ENCODE measurements around the gene RASSF1. TPM values are rescaled to one million over a fixed set of nuclear protein-coding genes. Genes with fewer than 3 reads are reported as not detected.

Gene RASSF1
- total RNA-seq, 2 experiments from 2014 or later: 30.8 to 50.7 TPM

- DNase-seq (no peak), ATAC-seq (peak; percentile 26)
- no peaks in the 10 kb centered on the region for H3K36me3 Mint-ChIP-seq (ENCODE audit: low read depth)
- ChIA-PET POLR2A (no interaction called here), CTCF (no interaction called here)
- no peak overlapping the region for H3K27ac Mint-ChIP-seq
- no peaks in the 10 kb centered on the region for H3K9me3 Mint-ChIP-seq (ENCODE audit: low read depth)
- H3K4me3 Mint-ChIP-seq: no peak overlapping the region
- H3K4me1 Mint-ChIP-seq: peaks cover 8% of the 10 kb centered on the region
- intact Hi-C loops (cut with DNase I, micrococcal nuclease): no loop called here
- no peaks in the 10 kb centered on the region for H3K27me3 Mint-ChIP-seq
These were observed 34.8 kb upstream of the RASSF1 start for GRCh38 chr3:50375258-50375931.

- ChIA-PET POLR2A (no interaction called here), CTCF (no interaction called here)
- Mint-ChIP-seq H3K4me3 (no peak overlapping the region), H3K4me1 (peaks cover 8% of the 10 kb centered on the region), H3K27ac (no peak overlapping the region), H3K9me3 (ENCODE audit: low read depth) (no peaks in the 10 kb centered on the region), H3K36me3 (ENCODE audit: low read depth) (no peaks in the 10 kb centered on the region), H3K27me3 (no peaks in the 10 kb centered on the region)
- no peak for ATAC-seq
- no peak for DNase-seq
- intact Hi-C loops (cut with DNase I, micrococcal nuclease): no loop called here
These were observed 34.0 kb upstream of the RASSF1 start for GRCh38 chr3:50374363-50375257.

- CTCF ChIA-PET: no interaction called here
- DNase-seq (no peak), ATAC-seq (no peak)
- Mint-ChIP-seq H3K27ac (no peak overlapping the region), H3K4me1 (peaks cover 8% of the 10 kb centered on the region), H3K36me3 (ENCODE audit: low read depth) (no peaks in the 10 kb centered on the region), H3K4me3 (no peak overlapping the region), H3K27me3 (no peaks in the 10 kb centered on the region), H3K9me3 (ENCODE audit: low read depth) (no peaks in the 10 kb centered on the region)
- POLR2A ChIA-PET: no interaction called here
- intact Hi-C loops (cut with DNase I, micrococcal nuclease): no loop called here
These were observed 32.8 kb upstream of the RASSF1 start for GRCh38 chr3:50373146-50374051.

GRCh38 chr3:50372349-50372748, 31.7 kb upstream of the RASSF1 start:
- Mint-ChIP-seq H3K27ac (no peak overlapping the region), H3K36me3 (ENCODE audit: low read depth) (no peaks in the 10 kb centered on the region), H3K9me3 (ENCODE audit: low read depth) (no peaks in the 10 kb centered on the region), H3K27me3 (no peaks in the 10 kb centered on the region), H3K4me3 (no peak overlapping the region), H3K4me1 (peaks cover 8% of the 10 kb centered on the region)
- no peak for DNase-seq
- POLR2A ChIA-PET: no interaction called here
- ATAC-seq: peak; percentile 14
- CTCF ChIA-PET: no interaction called here
- intact Hi-C loops (cut with DNase I, micrococcal nuclease): no loop called here

GRCh38 chr3:50371133-50371685, 30.6 kb upstream of the RASSF1 start:
- Mint-ChIP-seq H3K4me3 (no peak overlapping the region), H3K9me3 (ENCODE audit: low read depth) (no peaks in the 10 kb centered on the region), H3K27me3 (no peaks in the 10 kb centered on the region), H3K36me3 (ENCODE audit: low read depth) (no peaks in the 10 kb centered on the region), H3K27ac (no peak overlapping the region), H3K4me1 (peaks cover 11% of the 10 kb centered on the region)
- ChIA-PET CTCF (no interaction called here), POLR2A (no interaction called here)
- intact Hi-C loops (cut with DNase I, micrococcal nuclease): no loop called here
- no peak for DNase-seq
- ATAC-seq: peak; percentile 10

- no peaks in the 10 kb centered on the region for H3K9me3 Mint-ChIP-seq (ENCODE audit: low read depth)
- H3K27ac Mint-ChIP-seq: no peak overlapping the region
- CTCF ChIA-PET: interaction anchor here (0.7 kb wide), 2 partner anchors 94 to 172 kb away, joined by 3 to 4 read pairs; no protein-coding TSS in a partner anchor
- DNase-seq (no peak), ATAC-seq (peak; percentile 35)
- H3K4me3 Mint-ChIP-seq: no peak overlapping the region
- no peaks in the 10 kb centered on the region for H3K36me3 Mint-ChIP-seq (ENCODE audit: low read depth)
- POLR2A ChIA-PET: no interaction called here
- H3K4me1 Mint-ChIP-seq: peaks cover 18% of the 10 kb centered on the region
- H3K27me3 Mint-ChIP-seq: no peaks in the 10 kb centered on the region
- intact Hi-C loops (cut with DNase I, micrococcal nuclease): no loop called here
These were observed 30.0 kb upstream of the RASSF1 start for GRCh38 chr3:50370594-50370993.

- ATAC-seq: no peak
- DNase-seq: no peak
- POLR2A ChIA-PET: no interaction called here
- H3K4me3 Mint-ChIP-seq: no peak overlapping the region
- peaks cover 20% of the 10 kb centered on the region for H3K4me1 Mint-ChIP-seq
- CTCF ChIA-PET: no interaction called here
- H3K27me3 Mint-ChIP-seq: no peaks in the 10 kb centered on the region
- intact Hi-C loops (cut with DNase I, micrococcal nuclease): no loop called here
- H3K36me3 Mint-ChIP-seq (ENCODE audit: low read depth): no peaks in the 10 kb centered on the region
- H3K27ac Mint-ChIP-seq: no peak overlapping the region
- H3K9me3 Mint-ChIP-seq (ENCODE audit: low read depth): no peaks in the 10 kb centered on the region
These were observed 28.5 kb upstream of the RASSF1 start for GRCh38 chr3:50369012-50369670.

GRCh38 chr3:50365842-50366220, 25.2 kb upstream of the RASSF1 start:
- CTCF ChIA-PET: interaction anchor here (0.6 to 1.1 kb wide), 6 partner anchors 21 to 1438 kb away, joined by 3 to 4 read pairs (median 3); partner anchors contain the start of genes HYAL3 and NAA80
- ATAC-seq: no peak
- peak overlapping the region; percentile 74 for H3K27ac Mint-ChIP-seq

GRCh38 chr3:50365080-50365841, 24.6 kb upstream of the RASSF1 start:
- intact Hi-C loops (cut with DNase I, micrococcal nuclease): loop anchor here (1.0 to 2.0 kb wide), 8 partner anchors 14 to 251 kb away; partner anchors contain the start of genes CYB561D2 (in 2 of the 2), NPRL2 (in 2 of the 2), C3orf18 (in 1 of the 2) and HYAL3 (in 1 of the 2)
- POLR2A ChIA-PET: no interaction called here
- peak; percentile 99 for ATAC-seq
- CTCF ChIA-PET: interaction anchor here (0.6 to 1.1 kb wide), 7 partner anchors 21 to 1438 kb away, joined by 3 to 4 read pairs (median 3); partner anchors contain the start of genes HYAL3 and NAA80
- H3K36me3 Mint-ChIP-seq (ENCODE audit: low read depth): no peaks in the 10 kb centered on the region
- H3K4me3 Mint-ChIP-seq: peak overlapping the region; percentile 72
- peak; percentile 98 for DNase-seq
- no peaks in the 10 kb centered on the region for H3K9me3 Mint-ChIP-seq (ENCODE audit: low read depth)
- peak overlapping the region; percentile 74 for H3K27ac Mint-ChIP-seq
- H3K27me3 Mint-ChIP-seq: no peaks in the 10 kb centered on the region
- peaks cover 13% of the 10 kb centered on the region for H3K4me1 Mint-ChIP-seq

More at GRCh38 chr3:50365842-50366220, 25.2 kb upstream of the RASSF1 start:
- Mint-ChIP-seq H3K27me3 (no peaks in the 10 kb centered on the region), H3K4me1 (peaks cover 12% of the 10 kb centered on the region), H3K9me3 (ENCODE audit: low read depth) (no peaks in the 10 kb centered on the region), H3K36me3 (ENCODE audit: low read depth) (no peaks in the 10 kb centered on the region), H3K4me3 (peak overlapping the region; percentile 72)
- intact Hi-C loops (cut with DNase I, micrococcal nuclease): loop anchor here (1.0 to 2.0 kb wide), 8 partner anchors 15 to 250 kb away; partner anchors contain the start of genes CYB561D2 (in 2 of the 2), NPRL2 (in 2 of the 2), C3orf18 (in 1 of the 2) and HYAL3 (in 1 of the 2)
- POLR2A ChIA-PET: no interaction called here
- no peak for DNase-seq

- intact Hi-C loops (cut with DNase I, micrococcal nuclease): loop anchor here (1.0 to 2.0 kb wide), 8 partner anchors 14 to 252 kb away; partner anchors contain the start of genes CYB561D2 (in 2 of the 2), NPRL2 (in 2 of the 2), C3orf18 (in 1 of the 2) and HYAL3 (in 1 of the 2)
- ChIA-PET POLR2A (no interaction called here), CTCF (interaction anchor here (0.6 to 1.1 kb wide), 4 partner anchors 20 to 288 kb away, joined by 3 to 4 read pairs (median 4); no protein-coding TSS in a partner anchor)
- peak; percentile 18 for ATAC-seq
- no peak for DNase-seq
- Mint-ChIP-seq H3K9me3 (ENCODE audit: low read depth) (no peaks in the 10 kb centered on the region), H3K36me3 (ENCODE audit: low read depth) (no peaks in the 10 kb centered on the region), H3K4me1 (peaks cover 19% of the 10 kb centered on the region), H3K27me3 (no peaks in the 10 kb centered on the region), H3K4me3 (peak overlapping the region; percentile 72), H3K27ac (peak overlapping the region; percentile 37)
These were observed 24.0 kb upstream of the RASSF1 start for GRCh38 chr3:50364573-50365079.
